Measurements from ENCODE around the gene STAT6.
A peak's percentile ranks its signal among the peaks of the same experiment; 100 is the strongest.

The STAT6 gene

GRCh38 chr12:57111031-57111734 lies at the start of gene STAT6:
Gene STAT6 (minus strand): TSS chr12:57111362. CDS start chr12:57108278, 3,084 bp downstream.
- DNase-seq (ENCODE audit: low read depth in 2 of 2), result peak; percentile 70 to 77

- no peak for DNase-seq (ENCODE audit: low read depth in 2 of 2)
These were observed 49.6 kb upstream of the STAT6 start for GRCh38 chr12:57160741-57161140.

- DNase-seq (ENCODE audit: low read depth in 2 of 2), result no peak
These were observed 48.9 kb upstream of the STAT6 start for GRCh38 chr12:57160040-57160439.

- DNase-seq (ENCODE audit: low read depth in 2 of 2), result no peak
These were observed 48.1 kb upstream of the STAT6 start for GRCh38 chr12:57159311-57159710.

GRCh38 chr12:57158665-57159064 lies 47.5 kb upstream of the STAT6 start:
- no peak for DNase-seq (ENCODE audit: low read depth in 2 of 2)

GRCh38 chr12:57158186-57158585 lies 47.0 kb upstream of the STAT6 start:
- DNase-seq (ENCODE audit: low read depth in 2 of 2), result no peak

- DNase-seq (ENCODE audit: low read depth in 2 of 2), result no peak
These were observed 46.5 kb upstream of the STAT6 start for GRCh38 chr12:57157588-57158173.

- DNase-seq (ENCODE audit: low read depth in 2 of 2), result no peak
These were observed 45.7 kb upstream of the STAT6 start for GRCh38 chr12:57156701-57157403.

- no peak for DNase-seq (ENCODE audit: low read depth in 2 of 2)
These were observed 43.8 kb upstream of the STAT6 start for GRCh38 chr12:57154804-57155434.

- no peak for DNase-seq (ENCODE audit: low read depth in 2 of 2)
These were observed 42.9 kb upstream of the STAT6 start for GRCh38 chr12:57154076-57154475.

GRCh38 chr12:57153415-57153997 lies 42.3 kb upstream of the STAT6 start:
- DNase-seq (ENCODE audit: low read depth in 2 of 2), result no peak

- DNase-seq (ENCODE audit: low read depth in 2 of 2), result no peak
These were observed 41.5 kb upstream of the STAT6 start for GRCh38 chr12:57152639-57153038.

- DNase-seq (ENCODE audit: low read depth in 2 of 2), result no peak
These were observed 40.8 kb upstream of the STAT6 start for GRCh38 chr12:57151741-57152630.

GRCh38 chr12:57150400-57151000 lies 39.3 kb upstream of the STAT6 start:
- no peak for DNase-seq (ENCODE audit: low read depth in 2 of 2)

- DNase-seq (ENCODE audit: low read depth in 2 of 2), result no peak
These were observed 38.2 kb upstream of the STAT6 start for GRCh38 chr12:57149245-57149900.

GRCh38 chr12:57148469-57149244 lies 37.5 kb upstream of the STAT6 start:
- no peak for DNase-seq (ENCODE audit: low read depth in 2 of 2)

- DNase-seq (ENCODE audit: low read depth in 2 of 2), result no peak
These were observed 36.1 kb upstream of the STAT6 start, which contains the start of gene LRP1-AS for GRCh38 chr12:57146961-57147944. Gene LRP1-AS (minus strand): TSS chr12:57147619.

- no peak for DNase-seq (ENCODE audit: low read depth in 2 of 2)
These were observed 34.9 kb upstream of the STAT6 start for GRCh38 chr12:57146092-57146491.

All from stimulated activated CD4-positive, alpha-beta T cell treated with anti-CD3 and anti-CD28 coated beads, Interleukin-4, amount 100 ng/mL, for 48 hours (primary cell).